HL-60/S4 (cell line): ENCODE measurements around the gene CYP26B1.
"Not testable (repeated sequence)": the region's sequence is repeated elsewhere in the genome, so short reads cannot be mapped to it uniquely, and the experiment has no call there.

Experiments
- in situ Hi-C: fragments of 300-500 bp; cut with MboI; formaldehyde crosslinking; loops from 2 replicates; pipeline ENCODE4 v1.14.3; 2022; ENCODE audit warnings: low sequenced_read_pairs

The CYP26B1 gene

DNA sequence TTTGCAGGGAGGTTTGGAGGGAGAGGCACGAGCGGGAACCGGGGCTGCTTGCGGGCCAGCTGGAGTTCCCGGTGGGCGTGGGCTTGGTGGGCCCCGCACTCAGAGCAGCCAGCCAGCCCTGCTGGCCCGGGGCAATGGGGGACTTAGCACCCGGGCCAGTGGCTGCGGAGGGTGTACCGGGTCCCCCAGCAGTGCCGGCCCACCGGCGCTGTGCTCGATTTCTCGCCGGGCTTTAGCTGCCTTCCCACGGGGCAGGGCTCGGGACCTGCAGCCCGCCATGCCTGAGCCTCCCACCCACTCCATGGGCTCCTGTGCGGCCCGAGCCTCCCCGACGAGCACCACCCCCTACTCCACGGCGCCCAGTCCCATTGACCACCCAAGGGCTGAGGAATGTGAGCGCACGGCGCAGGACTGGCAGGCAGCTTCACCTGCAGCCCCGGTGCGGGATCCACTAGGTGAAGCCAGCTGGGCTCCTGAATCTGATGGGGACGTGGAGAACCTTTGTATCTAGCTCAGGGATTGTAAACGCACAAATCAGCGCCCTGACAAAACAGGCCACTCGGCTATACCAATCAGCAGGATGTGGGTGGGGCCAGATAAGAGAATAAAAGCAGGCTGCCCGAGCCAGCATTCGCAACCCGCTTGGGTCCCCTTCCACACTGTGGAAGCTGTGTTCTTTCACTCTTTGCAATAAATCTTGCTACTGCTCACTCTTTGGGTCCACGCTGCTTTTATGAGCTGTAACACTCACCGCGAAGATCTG is 60.6 kb downstream of the CYP26B1 start:
- in situ Hi-C loops: not testable (repeated sequence)

DNA sequence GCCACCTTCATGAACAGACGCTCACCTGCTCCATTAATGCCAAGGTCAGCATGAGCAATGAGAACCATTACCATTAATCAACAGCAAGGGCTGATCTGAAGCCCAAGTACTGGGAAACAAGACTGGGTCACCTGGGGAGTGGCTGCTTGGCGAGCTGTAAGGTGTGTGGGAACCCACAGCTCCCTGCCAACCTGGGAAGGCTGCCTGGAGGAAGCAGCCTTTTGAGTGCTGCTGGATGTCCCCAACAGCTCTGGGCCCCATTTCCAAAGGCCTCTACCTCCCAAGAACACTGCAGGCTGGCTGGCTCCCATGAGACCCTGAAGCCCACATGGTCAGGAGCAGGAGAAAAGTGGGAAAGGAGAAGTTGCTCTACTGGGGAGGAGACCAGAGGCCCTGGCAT is 62.1 kb downstream of the CYP26B1 start:
- in situ Hi-C loops: no loop called here

DNA sequence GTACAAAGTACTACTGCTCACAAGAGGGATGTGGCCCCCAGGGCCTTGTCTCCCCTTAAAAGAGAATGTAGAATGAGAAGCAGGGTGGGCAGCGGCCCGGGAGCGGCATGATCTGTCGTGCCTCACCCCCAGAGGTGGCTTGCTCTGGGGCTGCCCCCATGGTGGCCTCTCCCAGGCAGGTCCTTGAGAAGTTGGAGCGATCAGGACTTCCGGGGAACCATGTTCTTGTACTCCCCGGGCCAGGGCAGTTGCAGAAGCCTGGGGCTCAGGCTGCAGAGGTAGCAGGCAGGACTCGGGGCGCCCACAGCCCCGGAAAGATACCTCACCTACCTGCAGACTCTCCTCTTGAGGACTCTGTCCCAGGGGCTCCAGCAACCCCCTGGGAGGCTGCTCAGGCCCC is 62.6 kb downstream of the CYP26B1 start:
- in situ Hi-C loops: no loop called here

DNA sequence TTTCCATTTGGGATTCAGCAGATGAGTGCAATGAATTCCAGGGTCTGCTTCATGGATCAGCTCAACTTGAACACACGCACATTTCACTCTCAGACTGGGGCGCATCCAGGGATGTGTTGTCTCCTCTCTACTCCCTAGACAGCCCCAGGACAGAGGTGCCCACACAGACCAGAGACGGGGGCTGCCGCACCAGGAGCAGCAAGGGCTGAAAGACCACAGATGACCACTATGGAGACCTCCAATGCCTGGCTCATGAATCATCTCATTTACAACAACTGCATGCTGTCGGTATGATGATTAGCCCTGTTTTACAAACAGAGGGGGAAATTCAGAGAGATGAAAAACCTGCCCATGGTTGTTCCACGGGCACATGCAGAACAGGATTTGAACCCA is 63.1 kb downstream of the CYP26B1 start:
- in situ Hi-C loops: no loop called here

DNA sequence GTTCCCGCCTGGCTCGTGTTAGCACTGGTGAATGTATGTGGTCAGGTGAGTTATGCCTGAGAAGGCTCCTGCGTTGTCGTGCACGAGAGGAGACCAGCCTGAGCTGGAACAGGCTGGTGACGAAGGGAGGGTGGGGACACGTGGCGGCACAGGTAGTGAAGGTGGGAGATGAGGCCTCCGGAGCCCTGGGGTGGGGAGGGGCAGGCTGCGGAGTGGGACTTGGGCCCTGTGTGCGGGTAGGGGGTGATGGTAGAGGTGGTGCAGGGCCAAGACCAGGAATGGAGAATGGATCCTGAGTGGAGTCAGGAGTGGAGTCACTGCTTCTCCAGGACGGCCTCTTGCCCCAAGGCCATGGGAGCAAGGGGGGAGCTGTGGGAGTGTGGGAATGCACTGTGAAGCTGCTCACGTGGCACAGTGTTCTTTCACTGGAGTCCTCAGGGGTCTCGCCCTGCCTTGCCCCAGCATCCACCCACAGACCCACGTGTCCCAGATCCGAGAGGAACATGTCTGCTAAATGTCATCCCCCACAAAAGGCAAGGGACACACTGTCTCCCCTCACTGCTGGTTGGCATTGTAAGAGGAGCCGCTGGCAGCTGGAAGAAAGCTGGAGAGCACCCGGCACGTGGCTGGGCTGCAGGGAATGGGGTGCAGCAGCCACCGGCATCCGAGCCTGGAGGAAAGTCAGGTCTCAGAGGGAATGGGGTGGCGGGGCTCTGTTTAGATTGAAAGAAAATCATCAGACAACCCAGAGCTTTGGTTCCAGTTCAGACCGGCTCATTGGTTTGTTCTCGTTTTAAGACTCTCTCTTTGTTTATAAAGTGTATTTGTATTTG is 63.7 kb downstream of the CYP26B1 start:
- in situ Hi-C loops: no loop called here

DNA sequence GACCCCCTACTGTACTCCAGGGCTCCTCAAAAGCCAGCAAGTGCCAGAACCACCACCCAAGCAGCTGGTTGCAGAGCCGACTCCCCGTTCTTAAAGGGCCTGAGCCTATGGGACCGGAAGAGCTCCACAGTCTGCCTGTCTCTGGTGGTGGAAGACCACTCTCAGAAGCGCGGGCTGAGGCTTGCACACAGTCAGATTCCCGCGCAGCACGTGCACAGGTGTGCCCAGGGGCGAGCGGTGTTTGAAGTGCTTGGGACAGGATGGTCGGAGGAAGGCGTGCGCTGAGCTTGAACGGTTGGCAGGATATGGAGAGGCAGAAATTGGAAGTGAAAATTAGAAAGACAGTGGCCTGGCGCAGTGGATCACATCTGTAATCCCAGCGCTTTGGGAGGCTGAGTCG is 64.8 kb downstream of the CYP26B1 start:
- in situ Hi-C loops: no loop called here

DNA sequence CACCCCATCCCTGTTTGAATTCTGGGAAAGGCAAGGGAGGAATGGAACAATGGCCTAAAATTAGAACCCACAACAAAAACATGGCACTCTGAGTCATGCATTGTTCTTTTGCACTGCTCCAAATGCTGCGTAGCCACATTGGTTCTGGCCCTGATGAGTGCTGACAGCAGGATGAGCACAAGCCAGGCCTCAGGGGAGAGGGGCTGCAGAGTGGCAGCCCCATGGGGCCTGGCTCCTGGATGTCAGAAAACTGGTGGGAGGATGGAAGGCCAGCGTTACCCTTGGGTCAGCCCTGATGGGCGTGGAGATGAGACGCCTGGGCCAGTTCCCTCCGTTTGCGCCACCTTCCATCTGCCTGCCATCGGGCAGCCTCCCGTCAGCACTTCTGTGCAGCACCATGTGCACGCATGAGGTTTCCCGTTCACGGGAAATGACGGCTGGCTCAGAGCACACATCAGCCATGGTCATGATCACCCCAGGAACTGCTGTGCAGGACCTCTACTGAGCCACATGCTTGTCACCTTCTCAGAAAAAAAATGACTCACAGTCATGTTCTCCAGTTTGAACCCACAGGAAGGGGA is 65.6 kb downstream of the CYP26B1 start:
- in situ Hi-C loops: no loop called here

DNA sequence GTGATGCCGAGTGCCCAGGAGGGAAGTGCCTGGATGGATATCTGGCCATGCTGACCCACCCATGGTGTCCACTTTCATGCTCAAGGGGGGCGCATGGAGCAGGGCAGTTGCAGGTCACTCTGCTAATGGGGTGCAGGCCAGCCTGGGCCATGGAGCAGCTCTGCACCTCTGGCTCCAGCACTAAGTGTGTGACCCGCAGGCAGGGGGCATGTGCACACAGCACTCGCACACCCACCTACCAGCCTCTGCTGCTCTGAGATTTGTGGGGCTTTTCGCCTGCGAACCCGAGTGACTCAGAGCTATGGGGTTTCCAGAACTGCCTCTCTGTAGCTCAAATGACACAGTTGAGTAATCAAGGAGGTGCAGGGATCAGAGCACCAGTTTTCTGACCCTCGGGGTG is 66.2 kb downstream of the CYP26B1 start:
- in situ Hi-C loops: no loop called here

DNA sequence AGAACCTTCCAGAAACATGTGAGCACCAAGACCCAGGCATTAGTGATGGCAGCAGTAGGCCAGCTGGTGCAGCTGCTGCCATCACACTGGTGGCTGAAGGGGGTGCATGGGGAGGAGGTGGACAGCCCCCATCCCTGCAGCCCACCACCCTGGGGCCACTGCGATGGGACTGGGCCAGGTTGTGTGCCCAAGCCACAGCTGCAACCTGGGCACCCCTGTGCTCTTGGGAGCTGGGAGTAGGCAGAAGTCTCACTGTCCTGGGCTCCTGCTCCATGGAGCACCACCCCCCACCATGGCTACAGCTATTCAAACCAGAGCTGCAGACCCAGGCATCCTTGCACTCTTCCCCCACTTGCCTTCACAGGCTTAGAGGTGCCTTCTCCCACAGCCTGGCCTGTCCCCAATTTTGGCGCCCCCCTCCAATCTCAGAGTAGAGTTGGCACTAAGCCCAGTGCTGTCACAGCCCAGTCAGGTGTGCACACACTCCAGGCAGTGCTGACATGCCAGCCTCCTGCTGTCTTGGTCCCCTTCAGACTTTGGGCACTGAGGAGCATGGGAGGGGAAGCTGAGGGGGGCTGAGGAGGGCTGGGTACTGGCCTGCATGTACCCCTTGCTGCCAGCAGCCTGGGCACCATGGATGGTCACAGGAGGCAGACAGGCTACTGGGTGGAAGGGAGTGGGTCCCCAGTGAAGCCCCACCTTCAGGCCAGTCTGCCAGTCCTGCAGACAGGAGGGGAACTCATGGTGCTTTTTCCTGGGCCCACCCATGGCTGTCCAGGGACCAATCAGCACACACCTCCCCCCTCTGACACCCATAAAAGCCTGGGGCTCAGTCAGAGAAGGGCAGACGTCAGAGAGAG is 67.1 kb downstream of the CYP26B1 start:
- in situ Hi-C loops: no loop called here
